C4-2B (cell line): ENCODE data around the gene OCA2.
"Not testable (repeated sequence)": the region's sequence is repeated elsewhere in the genome, so short reads cannot be mapped to it uniquely, and the experiment has no call there.

ENCODE experiments used
- H3K27ac ChIP-seq: fragments of 450-650 bp; 2 replicates; pipeline ENCODE4 v1.5.1; 2017
- ZFX ChIP-seq: fragments of 450-650 bp; IDR thresholded peaks from 2 replicates; pipeline ENCODE4 v1.6.1; 2017
- TF ChIP-seq, protein P1 (sequence below): fragments of 450-650 bp; conservative IDR thresholded peaks from 2 replicates; pipeline ENCODE4 v1.5.1; 2017; ENCODE audit warnings: mild to moderate bottlenecking

The OCA2 gene

DNA sequence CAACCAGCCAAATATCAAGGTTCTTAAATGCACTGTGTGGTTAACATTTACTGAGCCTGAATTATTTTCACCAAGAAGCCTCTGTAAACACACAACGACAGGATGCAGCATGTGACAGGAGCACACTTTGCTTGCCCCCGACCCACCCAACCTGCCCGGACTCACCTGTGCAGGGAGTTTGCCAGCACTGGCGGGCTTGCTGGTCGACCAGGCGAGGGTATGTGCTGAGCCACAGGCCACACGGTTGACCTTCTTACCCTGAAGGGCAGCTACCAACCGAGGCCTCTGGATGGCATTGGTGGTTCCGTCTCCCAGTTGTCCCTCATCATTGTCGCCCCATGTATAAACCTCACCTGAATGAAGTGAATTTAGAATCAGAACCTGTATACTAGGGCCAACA is 25.7 kb upstream of the OCA2 start:
- no peak overlapping the region for H3K27ac ChIP-seq
- TF ChIP-seq ZFX = no peak
- TF ChIP-seq, protein P1, sequence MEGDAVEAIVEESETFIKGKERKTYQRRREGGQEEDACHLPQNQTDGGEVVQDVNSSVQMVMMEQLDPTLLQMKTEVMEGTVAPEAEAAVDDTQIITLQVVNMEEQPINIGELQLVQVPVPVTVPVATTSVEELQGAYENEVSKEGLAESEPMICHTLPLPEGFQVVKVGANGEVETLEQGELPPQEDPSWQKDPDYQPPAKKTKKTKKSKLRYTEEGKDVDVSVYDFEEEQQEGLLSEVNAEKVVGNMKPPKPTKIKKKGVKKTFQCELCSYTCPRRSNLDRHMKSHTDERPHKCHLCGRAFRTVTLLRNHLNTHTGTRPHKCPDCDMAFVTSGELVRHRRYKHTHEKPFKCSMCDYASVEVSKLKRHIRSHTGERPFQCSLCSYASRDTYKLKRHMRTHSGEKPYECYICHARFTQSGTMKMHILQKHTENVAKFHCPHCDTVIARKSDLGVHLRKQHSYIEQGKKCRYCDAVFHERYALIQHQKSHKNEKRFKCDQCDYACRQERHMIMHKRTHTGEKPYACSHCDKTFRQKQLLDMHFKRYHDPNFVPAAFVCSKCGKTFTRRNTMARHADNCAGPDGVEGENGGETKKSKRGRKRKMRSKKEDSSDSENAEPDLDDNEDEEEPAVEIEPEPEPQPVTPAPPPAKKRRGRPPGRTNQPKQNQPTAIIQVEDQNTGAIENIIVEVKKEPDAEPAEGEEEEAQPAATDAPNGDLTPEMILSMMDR = no peak

GRCh38 chr15:28123408-28124023 is 24.4 kb upstream of the OCA2 start:
- TF ChIP-seq, protein P1 = peak; percentile 87
- no peak for TF ChIP-seq ZFX
- H3K27ac ChIP-seq = no peak overlapping the region

DNA sequence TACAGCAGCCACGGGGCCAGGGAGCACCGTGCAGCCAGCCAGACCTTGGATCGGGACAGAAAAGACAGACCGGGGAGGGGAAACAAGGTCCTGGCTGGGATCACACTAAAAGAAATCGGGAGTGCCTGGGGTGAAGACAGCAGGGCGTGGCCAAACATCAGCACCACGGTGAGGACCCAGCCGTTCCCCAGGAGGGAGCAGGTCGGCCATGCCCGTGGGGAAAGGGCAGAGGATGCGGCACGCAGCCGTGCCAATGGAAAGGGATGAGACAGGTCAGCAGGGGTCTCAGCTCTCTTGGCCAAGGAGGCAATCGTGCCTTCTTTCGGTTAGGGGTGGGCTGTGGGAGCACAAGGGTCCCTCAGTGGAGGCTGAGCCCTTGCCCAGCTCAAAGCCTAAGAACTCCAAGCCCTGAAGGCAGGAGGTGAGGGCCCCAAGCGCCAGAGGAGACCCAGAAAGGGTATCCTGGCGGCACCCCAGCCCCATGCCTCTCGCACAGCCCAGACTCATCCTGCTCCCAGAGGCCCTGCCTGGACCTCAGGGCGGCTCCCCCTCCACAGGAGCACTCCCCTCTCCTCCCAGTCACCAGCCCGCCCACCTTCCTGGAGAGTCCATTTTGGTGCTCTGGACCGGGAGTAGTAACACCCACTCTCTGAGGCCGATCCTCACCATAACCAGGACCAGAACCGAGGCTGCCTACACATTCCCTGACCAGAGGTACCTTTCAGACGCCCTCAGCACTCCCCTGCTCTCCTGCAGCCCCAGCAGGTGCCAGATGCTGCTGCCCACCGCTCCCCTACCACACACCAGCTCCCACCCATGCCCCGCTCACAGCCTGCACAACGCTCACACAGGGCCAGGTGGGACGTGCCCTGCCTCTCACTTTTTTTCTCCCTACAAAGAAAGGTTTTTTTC is 23.2 kb upstream of the OCA2 start:
- TF ChIP-seq ZFX = no peak
- TF ChIP-seq, protein P1 = no peak
- H3K27ac ChIP-seq = no peak overlapping the region

- H3K27ac ChIP-seq = not testable (repeated sequence)
Measured at GRCh38 chr15:28121577-28121976, 22.5 kb upstream of the OCA2 start.

GRCh38 chr15:28120359-28120640 is 21.2 kb upstream of the OCA2 start:
- no peak overlapping the region for H3K27ac ChIP-seq
- TF ChIP-seq, protein P1 = no peak
- no peak for TF ChIP-seq ZFX

- TF ChIP-seq, protein P1 = no peak
- TF ChIP-seq ZFX = no peak
- H3K27ac ChIP-seq = no peak overlapping the region
Measured at GRCh38 chr15:28118531-28118930, 19.4 kb upstream of the OCA2 start.

DNA sequence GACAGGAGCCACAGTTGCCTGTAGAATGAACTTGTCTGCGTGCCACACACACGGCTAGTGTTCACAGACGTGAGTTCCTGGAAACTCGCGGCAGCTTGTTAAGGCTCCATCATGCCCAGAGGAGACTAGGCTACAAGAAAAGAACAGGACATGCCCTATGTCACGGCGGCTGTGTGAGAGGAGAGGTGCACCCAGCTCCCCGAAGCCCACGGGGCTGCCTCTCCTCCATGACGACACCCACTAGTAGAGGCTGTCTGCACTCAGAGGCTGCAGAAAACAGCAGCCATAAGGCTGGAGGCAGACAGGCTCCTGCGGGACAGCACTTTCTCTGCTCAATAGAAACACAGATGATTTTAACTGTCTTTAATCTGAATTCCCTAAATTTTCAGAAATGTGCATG is 19.0 kb upstream of the OCA2 start:
- no peak for TF ChIP-seq ZFX
- TF ChIP-seq, protein P1 = no peak
- H3K27ac ChIP-seq = no peak overlapping the region
